HL-60 (cell line): ENCODE results near the gene RNASEL.

Experiments used
- DNase-seq, 2 experiments: peaks; one replicate each; pipeline ENCODE4 v3.0.0-alpha.2; 2010 to 2020; ENCODE audit warnings: low read depth in 1 of 2, low spot score in 1 of 2
- H3K27ac ChIP-seq: fragments of 250-450 bp; sonication (Bioruptor Pico); replicated peaks from 2 replicates; pipeline ENCODE4 v1.5.1; 2020; ENCODE audit warnings: mild to moderate bottlenecking, moderate library complexity
- H3K27me3 ChIP-seq: fragments of 250-450 bp; sonication (Bioruptor Pico); 2 replicates; pipeline ENCODE4 v1.5.1; 2021; ENCODE audit warnings: mild to moderate bottlenecking, moderate library complexity; ENCODE audit not compliant: insufficient read depth, poor library complexity, severe bottlenecking
- H3K4me3 ChIP-seq: replicated peaks from 2 replicates; pipeline ENCODE4 v1.5.1; 2011; ENCODE audit warnings: mild to moderate bottlenecking, control low read depth, low read length; ENCODE audit not compliant: insufficient read depth
- CTCF ChIP-seq: IDR thresholded peaks from one replicate; pipeline ENCODE4 v1.5.1; 2011; ENCODE audit warnings: low read length, control low read depth, inconsistent platforms; ENCODE audit not compliant: insufficient read depth
- GABPA ChIP-seq: IDR thresholded peaks from 2 replicates; pipeline ENCODE4 v1.6.1; 2012; ENCODE audit warnings: low read depth
- POLR2AphosphoS5 ChIP-seq: IDR thresholded peaks from 2 replicates; pipeline ENCODE4 v1.6.1; 2012; ENCODE audit warnings: low read depth
- SPI1 ChIP-seq: IDR thresholded peaks from 2 replicates; pipeline ENCODE4 v1.6.1; 2012; ENCODE audit warnings: low read depth, mild to moderate bottlenecking, borderline replicate concordance
- TF ChIP-seq, protein P1 (sequence below): IDR thresholded peaks from 2 replicates; pipeline ENCODE4 v1.6.1; 2012; ENCODE audit warnings: low read depth; ENCODE audit not compliant: insufficient replicate concordance

RNASEL gene

GRCh38 chr1:182599339-182599738, 10.3 kb upstream of the RNASEL start:
- no peaks in the 10 kb centered on the region for H3K27me3 ChIP-seq
- no peak overlapping the region for H3K27ac ChIP-seq
- H3K4me3 ChIP-seq, result no peak overlapping the region
- DNase-seq, result no peak
- TF ChIP-seq GABPA (no peak), CTCF (peak; percentile 1)

DNA sequence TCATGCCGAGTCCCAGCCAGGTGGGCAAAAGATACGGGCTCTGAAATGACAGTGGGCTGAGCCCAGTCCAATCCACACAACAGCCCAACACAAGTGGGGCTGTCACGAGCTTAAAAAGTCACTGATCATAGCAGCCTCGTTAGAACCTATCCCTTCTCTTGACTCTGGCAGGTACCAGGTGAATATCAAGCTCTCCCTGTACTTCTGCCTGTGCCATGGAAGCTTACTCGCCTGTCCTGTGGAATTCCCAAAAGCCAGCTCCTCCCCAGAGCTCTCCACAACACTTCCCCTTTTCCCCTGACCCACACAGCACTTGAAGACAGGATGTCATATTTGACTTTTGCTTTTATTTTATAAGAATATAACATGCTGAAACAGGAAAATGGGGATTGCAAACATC, 9.2 kb upstream of the RNASEL start:
- Histone ChIP-seq H3K27me3 (no peaks in the 10 kb centered on the region), H3K4me3 (no peak overlapping the region), H3K27ac (no peak overlapping the region)
- TF ChIP-seq CTCF (no peak), GABPA (no peak), SPI1 (peak; percentile 86)
- TF ChIP-seq, protein P1, sequence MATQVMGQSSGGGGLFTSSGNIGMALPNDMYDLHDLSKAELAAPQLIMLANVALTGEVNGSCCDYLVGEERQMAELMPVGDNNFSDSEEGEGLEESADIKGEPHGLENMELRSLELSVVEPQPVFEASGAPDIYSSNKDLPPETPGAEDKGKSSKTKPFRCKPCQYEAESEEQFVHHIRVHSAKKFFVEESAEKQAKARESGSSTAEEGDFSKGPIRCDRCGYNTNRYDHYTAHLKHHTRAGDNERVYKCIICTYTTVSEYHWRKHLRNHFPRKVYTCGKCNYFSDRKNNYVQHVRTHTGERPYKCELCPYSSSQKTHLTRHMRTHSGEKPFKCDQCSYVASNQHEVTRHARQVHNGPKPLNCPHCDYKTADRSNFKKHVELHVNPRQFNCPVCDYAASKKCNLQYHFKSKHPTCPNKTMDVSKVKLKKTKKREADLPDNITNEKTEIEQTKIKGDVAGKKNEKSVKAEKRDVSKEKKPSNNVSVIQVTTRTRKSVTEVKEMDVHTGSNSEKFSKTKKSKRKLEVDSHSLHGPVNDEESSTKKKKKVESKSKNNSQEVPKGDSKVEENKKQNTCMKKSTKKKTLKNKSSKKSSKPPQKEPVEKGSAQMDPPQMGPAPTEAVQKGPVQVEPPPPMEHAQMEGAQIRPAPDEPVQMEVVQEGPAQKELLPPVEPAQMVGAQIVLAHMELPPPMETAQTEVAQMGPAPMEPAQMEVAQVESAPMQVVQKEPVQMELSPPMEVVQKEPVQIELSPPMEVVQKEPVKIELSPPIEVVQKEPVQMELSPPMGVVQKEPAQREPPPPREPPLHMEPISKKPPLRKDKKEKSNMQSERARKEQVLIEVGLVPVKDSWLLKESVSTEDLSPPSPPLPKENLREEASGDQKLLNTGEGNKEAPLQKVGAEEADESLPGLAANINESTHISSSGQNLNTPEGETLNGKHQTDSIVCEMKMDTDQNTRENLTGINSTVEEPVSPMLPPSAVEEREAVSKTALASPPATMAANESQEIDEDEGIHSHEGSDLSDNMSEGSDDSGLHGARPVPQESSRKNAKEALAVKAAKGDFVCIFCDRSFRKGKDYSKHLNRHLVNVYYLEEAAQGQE, result no peak
- no peak for DNase-seq

GRCh38 chr1:182596934-182597333, 7.9 kb upstream of the RNASEL start:
- no peak for DNase-seq
- Histone ChIP-seq H3K27me3 (no peaks in the 10 kb centered on the region), H3K4me3 (no peak overlapping the region), H3K27ac (no peak overlapping the region)
- TF ChIP-seq SPI1 (no peak), GABPA (no peak), CTCF (no peak), POLR2AphosphoS5 (no peak)
- TF ChIP-seq, protein P1, result no peak

DNA sequence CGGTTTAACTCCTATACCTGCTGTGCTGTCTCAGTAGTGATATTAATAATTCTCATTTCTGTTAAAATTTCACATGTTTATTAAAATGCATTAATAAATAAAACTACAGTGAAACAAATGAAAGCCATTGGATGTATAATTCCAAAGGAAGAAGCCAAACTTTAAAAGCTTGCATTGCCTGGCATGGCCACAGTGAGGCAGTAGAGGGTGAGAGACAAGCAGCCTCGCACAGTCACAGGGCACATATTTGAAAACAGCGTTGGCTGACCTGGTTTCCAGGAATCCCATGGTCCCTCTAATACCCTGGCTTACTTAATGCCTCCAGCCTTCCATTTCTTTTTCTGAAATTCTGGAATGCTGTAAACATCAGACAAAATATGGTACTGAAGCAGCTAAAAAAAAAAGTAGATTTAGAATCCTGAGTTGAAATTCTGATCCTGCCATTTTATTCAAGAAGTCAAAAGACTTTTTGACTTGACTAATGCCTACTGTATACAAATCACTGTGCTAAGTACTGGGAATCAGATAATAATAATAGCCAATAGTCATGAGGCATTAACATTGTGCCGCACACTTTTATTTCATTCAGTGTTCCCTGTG, 6.7 kb upstream of the RNASEL start:
- H3K27ac ChIP-seq, result no peak overlapping the region
- DNase-seq, result peak in 1 of 2 experiments; percentile 59
- no peaks in the 10 kb centered on the region for H3K27me3 ChIP-seq
- H3K4me3 ChIP-seq, result no peak overlapping the region
- TF ChIP-seq CTCF, result peak; percentile 71
- TF ChIP-seq, protein P1, result no peak
